ENCODE measurements around the gene EVPL. TPM values are rescaled to one million over a fixed set of nuclear protein-coding genes. Genes with fewer than 3 reads are reported as not detected.

Gene EVPL
- total and polyA plus RNA-seq, 4 experiments from 2014 or later: not detected

GRCh38 chr17:75959839-75960511 lies 67.1 kb downstream of the EVPL start:
- ChIA-PET CTCF (ENCODE audit: partially characterized antibody) (interaction anchor here (1.8 kb wide), 1 partner anchor 55 kb away, joined by 3 read pairs; no protein-coding TSS in a partner anchor), POLR2A (ENCODE audit: partially characterized antibody) (no interaction called here)

DNA sequence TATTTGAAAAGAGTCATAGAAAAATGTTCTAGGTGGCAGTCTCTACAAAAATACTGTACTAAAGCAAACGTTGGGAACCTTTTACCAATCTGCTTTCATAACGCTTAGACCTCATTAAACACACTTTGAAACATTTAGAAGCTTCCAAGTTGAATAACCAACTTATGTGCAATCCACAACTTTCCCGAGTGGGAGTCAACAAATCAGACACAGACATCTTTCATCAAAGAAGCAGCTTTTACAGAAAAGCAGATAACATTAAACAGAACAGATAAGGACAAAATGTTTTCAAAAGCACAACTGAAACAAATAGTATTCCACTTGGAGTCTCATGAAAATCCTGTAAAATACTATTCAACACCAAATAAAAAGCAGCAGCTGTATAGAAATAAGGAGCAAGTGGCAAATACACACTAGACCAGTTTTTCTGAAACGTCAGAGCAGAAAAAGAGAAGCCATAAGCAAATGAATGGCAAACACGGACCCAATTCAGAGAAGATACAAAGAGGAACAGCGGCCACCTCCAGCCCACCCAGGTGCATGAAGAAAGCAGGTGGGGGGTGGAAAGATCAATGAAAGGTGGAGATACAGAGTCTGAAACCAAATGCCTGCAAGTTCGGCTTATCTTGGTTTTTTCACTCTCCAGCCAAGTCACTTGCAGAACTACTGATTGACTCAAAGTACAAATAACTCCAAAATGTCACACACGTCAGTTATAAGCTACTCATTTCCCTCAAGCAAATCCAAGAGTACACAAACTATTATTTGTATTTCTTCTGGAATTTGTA lies 67.9 kb downstream of the EVPL start:
- H3K36me3 Mint-ChIP-seq: peaks cover 17 to 39% of the 10 kb centered on the region in 2 donors
- intact Hi-C loops (cut with micrococcal nuclease): no loop called here
- CTCF ChIA-PET (ENCODE audit: partially characterized antibody): interaction anchor here (0.6 to 1.8 kb wide), 2 partner anchors 30 to 55 kb away, joined by 3 read pairs; no protein-coding TSS in a partner anchor
- Histone ChIP-seq H3K27ac (ENCODE audit: low read depth, low read length) (no peak overlapping the region), H3K4me1 (ENCODE audit: insufficient read depth, low read length) (no peaks in the 10 kb centered on the region), H3K36me3 (ENCODE audit: insufficient read depth, low read length) (peaks cover 15% of the 10 kb centered on the region), H3K4me3 (ENCODE audit: low read length in 2 of 2) (no peak overlapping the region), H3K27me3 (ENCODE audit: insufficient read depth, low read length) (no peaks in the 10 kb centered on the region), H3K9me3 (ENCODE audit: control insufficient read depth in 1 of 2, low read length in 2 of 2) (no peaks in the 10 kb centered on the region)
- no peak for DNase-seq
- no peaks in the 10 kb centered on the region for H3K27me3 Mint-ChIP-seq
- POLR2A ChIA-PET (ENCODE audit: partially characterized antibody): no interaction called here
- peaks cover 1 to 8% (median 6%) of the 10 kb centered on the region in 4 donors for H3K4me1 Mint-ChIP-seq
- H3K27ac Mint-ChIP-seq: peak overlapping the region in 1 of 7 donors; percentile 3
- H3K4me3 Mint-ChIP-seq: no peak overlapping the region
- H3K9me3 Mint-ChIP-seq: no peaks in the 10 kb centered on the region

More at GRCh38 chr17:75959839-75960511, 67.1 kb downstream of the EVPL start:
- Mint-ChIP-seq H3K36me3 (peaks cover 17 to 35% of the 10 kb centered on the region in 2 donors), H3K4me3 (no peak overlapping the region), H3K4me1 (peaks cover 3 to 8% (median 6%) of the 10 kb centered on the region in 4 donors), H3K27me3 (no peaks in the 10 kb centered on the region), H3K9me3 (no peaks in the 10 kb centered on the region), H3K27ac (no peak overlapping the region)
- Histone ChIP-seq H3K9me3 (ENCODE audit: control insufficient read depth in 1 of 2, low read length in 2 of 2) (no peaks in the 10 kb centered on the region), H3K27ac (ENCODE audit: low read depth, low read length) (no peak overlapping the region), H3K4me1 (ENCODE audit: insufficient read depth, low read length) (no peaks in the 10 kb centered on the region), H3K36me3 (ENCODE audit: insufficient read depth, low read length) (peaks cover 15% of the 10 kb centered on the region), H3K4me3 (ENCODE audit: low read length in 2 of 2) (no peak overlapping the region), H3K27me3 (ENCODE audit: insufficient read depth, low read length) (no peaks in the 10 kb centered on the region)
- intact Hi-C loops (cut with micrococcal nuclease): no loop called here
- no peak for DNase-seq

Other genes with a start within 250 kb of the EVPL start
- 10 to 100 TPM; 45.8 to 48.1 TPM for gene UNK, start 242.5 kb downstream of the EVPL start, total RNA-seq
- gene UNK, start 242.5 kb downstream of the EVPL start, polyA plus RNA-seq: 10 to 100 TPM; 22.2 to 22.9 TPM
- 100 to 1,000 TPM; 161 to 171 TPM for gene UNC13D, start 182.9 kb downstream of the EVPL start, total RNA-seq
- 10 to 100 TPM; 39.6 to 78.9 TPM for gene UNC13D, start 182.9 kb downstream of the EVPL start, polyA plus RNA-seq
- gene WBP2, start 172.0 kb downstream of the EVPL start, total RNA-seq: 100 to 1,000 TPM; 159 to 160 TPM
- gene WBP2, start 172.0 kb downstream of the EVPL start, polyA plus RNA-seq: 100 to 1,000 TPM in 1 of 2 donors, 10 to 100 TPM in 1; 80.3 to 127 TPM
- 10 to 100 TPM; 17.5 to 22.6 TPM for gene TRIM47, start 148.7 kb downstream of the EVPL start, total RNA-seq
- 10 to 100 TPM; 11.2 to 26.8 TPM for gene TRIM47, start 148.7 kb downstream of the EVPL start, polyA plus RNA-seq
- 10 to 100 TPM; 36.5 to 36.9 TPM for gene TRIM65, start 130.4 kb downstream of the EVPL start, total RNA-seq
- 10 to 100 TPM; 17.7 to 28.8 TPM for gene TRIM65, start 130.4 kb downstream of the EVPL start, polyA plus RNA-seq
- 100 to 1,000 TPM; 126 to 142 TPM for gene MRPL38, start 122.4 kb downstream of the EVPL start, total RNA-seq
- gene MRPL38, start 122.4 kb downstream of the EVPL start, polyA plus RNA-seq: 10 to 100 TPM; 59.1 to 89.0 TPM
- gene FBF1, start 86.3 kb downstream of the EVPL start, total RNA-seq: 10 to 100 TPM; 39.6 to 42.7 TPM
- gene FBF1, start 86.3 kb downstream of the EVPL start, polyA plus RNA-seq: 1 to 10 TPM; 3.7 to 4.0 TPM
- 10 to 100 TPM; 30.4 to 31.7 TPM for gene ACOX1, start 48.1 kb downstream of the EVPL start, total RNA-seq
- 10 to 100 TPM; 10.2 to 14.4 TPM for gene ACOX1, start 48.1 kb downstream of the EVPL start, polyA plus RNA-seq
- gene TEN1, start 48.1 kb downstream of the EVPL start, total RNA-seq: 10 to 100 TPM; 10.2 to 16.1 TPM
- 10 to 100 TPM; 13.1 to 20.2 TPM for gene TEN1, start 48.1 kb downstream of the EVPL start, polyA plus RNA-seq
- gene CDK3, start 26.5 kb downstream of the EVPL start, total RNA-seq: 1 to 10 TPM; 9.6 to 9.7 TPM
- 1 to 10 TPM; 1.0 to 1.1 TPM for gene CDK3, start 26.5 kb downstream of the EVPL start, polyA plus RNA-seq
- gene SRP68, start 45.2 kb upstream of the EVPL start, total RNA-seq: 10 to 100 TPM; 86.5 to 92.4 TPM
- 10 to 100 TPM; 59.1 to 84.9 TPM for gene SRP68, start 45.2 kb upstream of the EVPL start, polyA plus RNA-seq
- not detected for gene GALR2, start 47.5 kb upstream of the EVPL start, total RNA-seq
- under 1 TPM in 1 of 2 donors, not detected in 1; 0.37 TPM for gene GALR2, start 47.5 kb upstream of the EVPL start, polyA plus RNA-seq
- under 1 TPM in 1 of 2 experiments, not detected in 1; 0.35 TPM for gene ZACN, start 51.9 kb upstream of the EVPL start, total RNA-seq
- 1 to 10 TPM in 1 of 2 donors, not detected in 1; 1.0 TPM for gene ZACN, start 51.9 kb upstream of the EVPL start, polyA plus RNA-seq
- 100 to 1,000 TPM; 183 to 184 TPM for gene EXOC7, start 76.5 kb upstream of the EVPL start, total RNA-seq
- gene EXOC7, start 76.5 kb upstream of the EVPL start, polyA plus RNA-seq: 10 to 100 TPM; 36.2 to 66.9 TPM
- under 1 TPM; 0.19 to 0.20 TPM for gene FOXJ1, start 113.9 kb upstream of the EVPL start, total RNA-seq
- gene FOXJ1, start 113.9 kb upstream of the EVPL start, polyA plus RNA-seq: not detected
- 10 to 100 TPM; 19.5 to 22.5 TPM for gene RNF157, start 213.2 kb upstream of the EVPL start, total RNA-seq
- 10 to 100 TPM in 1 of 2 donors, 1 to 10 TPM in 1; 4.0 to 20.5 TPM for gene RNF157, start 213.2 kb upstream of the EVPL start, polyA plus RNA-seq
- 100 to 1,000 TPM; 101 to 103 TPM for gene UBALD2, start 238.0 kb upstream of the EVPL start, total RNA-seq
- gene UBALD2, start 238.0 kb upstream of the EVPL start, polyA plus RNA-seq: 10 to 100 TPM in 1 of 2 donors, 1 to 10 TPM in 1; 6.2 to 11.1 TPM